CD14-positive monocyte (primary cell): ENCODE measurements around the gene LILRA2. TPM values are rescaled to one million over a fixed set of nuclear protein-coding genes. Genes with fewer than 3 reads are reported as not detected.
A peak's percentile ranks its signal among the peaks of the same experiment; 100 is the strongest.

Experiments used
- DNase-seq, 3 donors: peaks; one replicate each; pipeline ENCODE4 v3.0.0-alpha.2; 2011 to 2022
- H2AFZ ChIP-seq: 2 replicates; pipeline ENCODE4 v1.6.0; 2012; ENCODE audit warnings: mild to moderate bottlenecking, low read depth, low read length, inconsistent platforms; ENCODE audit not compliant: insufficient read depth, poor library complexity, severe bottlenecking
- H3K27ac ChIP-seq, 2 donors: 1 replicate in 1 of 2; 2 replicates in 1 of 2; pipeline ENCODE4 v1.5.1; 2012 to 2013; ENCODE audit warnings: low read length in 2 of 2, control low read depth in 1 of 2, inconsistent platforms in 1 of 2, low read depth in 1 of 2, mild to moderate bottlenecking in 1 of 2
- H3K27me3 ChIP-seq, 2 donors: one replicate each; pipeline versions ENCODE4 v1.6.0 to v1.6.1; 2011 to 2013; ENCODE audit warnings: low read length in 2 of 2; ENCODE audit not compliant: control insufficient read depth in 2 of 2, insufficient read depth in 2 of 2
- H3K36me3 ChIP-seq, 2 donors: replicated peaks in 1 of 2; 1 replicate in 1 of 2; 2 replicates in 1 of 2; pipeline versions ENCODE4 v1.5.1 to v1.6.1; 2012 to 2013; ENCODE audit warnings: low read length in 2 of 2, control low read depth in 1 of 2, inconsistent platforms in 1 of 2, mild to moderate bottlenecking in 1 of 2; ENCODE audit not compliant: insufficient read depth in 2 of 2, control insufficient read depth in 1 of 2
- H3K4me1 ChIP-seq, 2 donors: 1 replicate in 1 of 2; 2 replicates in 1 of 2; pipeline versions ENCODE4 v1.5.1 to v1.6.1; 2012 to 2013; ENCODE audit warnings: low read length in 2 of 2, control low read depth in 1 of 2, inconsistent platforms in 1 of 2, mild to moderate bottlenecking in 1 of 2, moderate library complexity in 1 of 2; ENCODE audit not compliant: insufficient read depth in 2 of 2, control insufficient read depth in 1 of 2
- H3K4me2 ChIP-seq: replicated peaks from 2 replicates; pipeline ENCODE3; 2012; ENCODE audit warnings: low read length, moderate library complexity, mild to moderate bottlenecking; ENCODE audit not compliant: poor library complexity, severe bottlenecking; ENCODE audit errors: extremely low read depth
- H3K4me3 ChIP-seq, 3 experiments: fragments of 200-600 bp in 1 of 3; sonication (generic) in 1 of 3; replicated peaks in 1 of 3; 1 replicate in 2 of 3; 2 replicates in 1 of 3; pipeline ENCODE4 v1.5.1; 2011 to 2013; ENCODE audit warnings: low read length in 3 of 3, mild to moderate bottlenecking in 3 of 3, control low read depth in 2 of 3, low read depth in 2 of 3, inconsistent platforms in 1 of 3, moderate library complexity in 1 of 3
- H3K79me2 ChIP-seq: 2 replicates; pipeline ENCODE4 v1.6.0; 2012; ENCODE audit warnings: mild to moderate bottlenecking, control low read depth, inconsistent platforms, low read length, moderate library complexity; ENCODE audit not compliant: insufficient read depth
- H3K9ac ChIP-seq: 2 replicates; pipeline ENCODE4 v1.6.0; 2017; ENCODE audit warnings: low read length, mild to moderate bottlenecking; ENCODE audit not compliant: insufficient read depth, poor library complexity, severe bottlenecking
- H3K9me3 ChIP-seq, 2 donors: replicated peaks in 1 of 2; 1 replicate in 1 of 2; 2 replicates in 1 of 2; pipeline versions ENCODE4 v1.5.1 to v1.6.1; 2012 to 2013; ENCODE audit warnings: low read length in 2 of 2, control low read depth in 1 of 2; ENCODE audit not compliant: control insufficient read depth in 1 of 2, insufficient read depth in 1 of 2
- H4K20me1 ChIP-seq: 2 replicates; pipeline ENCODE4 v1.6.0; 2012; ENCODE audit warnings: mild to moderate bottlenecking, low read length, control low read depth, moderate library complexity; ENCODE audit not compliant: insufficient read depth
- H3K27ac Mint-ChIP-seq, 7 donors: one replicate each; pipeline ENCODE4 v1.8.0; 2020; ENCODE audit warnings: mild to moderate bottlenecking in 7 of 7, mixed read lengths in 7 of 7, moderate library complexity in 6 of 7, inconsistent platforms in 2 of 7
- H3K27me3 Mint-ChIP-seq, 3 donors: one replicate each; pipeline ENCODE4 v1.8.0; 2021 to 2022; ENCODE audit warnings: low read depth in 3 of 3, mild to moderate bottlenecking in 3 of 3, mixed read lengths in 3 of 3, moderate library complexity in 3 of 3, inconsistent platforms in 1 of 3
- H3K36me3 Mint-ChIP-seq, 2 donors: one replicate each; pipeline ENCODE4 v1.8.0; 2020; ENCODE audit warnings: mixed read lengths in 2 of 2, inconsistent platforms in 1 of 2, mild to moderate bottlenecking in 1 of 2
- H3K4me1 Mint-ChIP-seq: one replicate; pipeline ENCODE4 v1.8.0; 2020; ENCODE audit warnings: mild to moderate bottlenecking, mixed read lengths
- H3K4me3 Mint-ChIP-seq, 2 donors: one replicate each; pipeline ENCODE4 v1.8.0; 2020; ENCODE audit warnings: mild to moderate bottlenecking in 2 of 2, mixed read lengths in 2 of 2, moderate library complexity in 1 of 2
- H3K9me3 Mint-ChIP-seq, 7 donors: one replicate each; pipeline ENCODE4 v1.8.0; 2020 to 2022; ENCODE audit warnings: mixed read lengths in 7 of 7, mild to moderate bottlenecking in 6 of 7, moderate library complexity in 6 of 7, inconsistent platforms in 2 of 7
- CTCF ChIP-seq: fragments of 200-600 bp; IDR thresholded peaks from one replicate; pipeline ENCODE4 v1.8.0; 2022; ENCODE audit warnings: antibody characterized with exemption, mild to moderate bottlenecking
- WGBS: methylation state at CpG from one replicate; pipeline ENCODE4 v1.1.5; 2013; ENCODE audit warnings: missing lambda C conversion rate; ENCODE audit not compliant: insufficient coverage; 5-methylcytosine and 5-hydroxymethylcytosine counted together
- intact Hi-C, 2 donors: fragments of 100-400 bp; cut with micrococcal nuclease; formaldehyde crosslinking; loops; one replicate each; pipeline versions ENCODE4 v1.15.0 to v1.15.1; 2023
- polyA plus RNA-seq, 3 donors: library from polyadenylated mRNA; depleted of rRNA in 1 of 3; unstranded in 2 of 3; stranded (reverse) in 1 of 3; fragments of 300-500 nt in 2 of 3; fragments of >200 nt in 1 of 3; fragmentation: Illumina TruSeq in 2 of 3; gene quantifications; 1 replicate in 2 of 3; 2 replicates in 1 of 3; pipeline ENCODE4 v1.2.3, GENCODE V29; 2012 to 2021

LILRA2 gene
- polyA plus RNA-seq, 3 donors = 333 to 451 (median 377) TPM

- Mint-ChIP-seq H3K4me3 (peak overlapping the region in 1 of 2 donors; percentile 32), H3K4me1 (peaks cover 12% of the 10 kb centered on the region), H3K9me3 (no peaks in the 10 kb centered on the region), H3K27me3 (peaks cover 13 to 19% (median 18%) of the 10 kb centered on the region in 3 donors), H3K36me3 (no peaks in the 10 kb centered on the region), H3K27ac (no peak overlapping the region)
- Histone ChIP-seq H3K4me1 (peaks cover 12% of the 10 kb centered on the region in 2 donors), H3K9ac (no peak overlapping the region), H4K20me1 (no peaks in the 10 kb centered on the region), H2AFZ (no peak overlapping the region), H3K4me3 (no peak overlapping the region), H3K36me3 (no peaks in the 10 kb centered on the region), H3K79me2 (no peaks in the 10 kb centered on the region), H3K4me2 (no peak overlapping the region), H3K27me3 (no peaks in the 10 kb centered on the region), H3K9me3 (no peaks in the 10 kb centered on the region), H3K27ac (no peak overlapping the region)
- no peak for DNase-seq
- intact Hi-C loops = no loop called here
- TF ChIP-seq CTCF = no peak
- WGBS = 98% methylated on average over 15 of the region's 15 CpGs
These were observed 20.7 kb upstream of the LILRA2 start for GRCh38 chr19:54552913-54553310.

- H3K4me3 Mint-ChIP-seq = no peak overlapping the region
- DNase-seq = no peak
- intact Hi-C loops = no loop called here
These were observed 19.6 kb upstream of the LILRA2 start for GRCh38 chr19:54554006-54554405.

More at GRCh38 chr19:54554006-54554405, 19.6 kb upstream of the LILRA2 start:
- Histone ChIP-seq H3K27ac (no peak overlapping the region), H4K20me1 (no peaks in the 10 kb centered on the region), H3K4me1 (peaks cover 12% of the 10 kb centered on the region in 2 donors), H2AFZ (no peak overlapping the region), H3K9me3 (no peaks in the 10 kb centered on the region), H3K4me2 (no peak overlapping the region), H3K27me3 (no peaks in the 10 kb centered on the region), H3K79me2 (no peaks in the 10 kb centered on the region), H3K36me3 (no peaks in the 10 kb centered on the region), H3K9ac (no peak overlapping the region), H3K4me3 (no peak overlapping the region)
- no peak overlapping the region for H3K27ac Mint-ChIP-seq
- H3K4me1 Mint-ChIP-seq = peaks cover 12% of the 10 kb centered on the region
- H3K27me3 Mint-ChIP-seq = peaks cover 15 to 19% (median 16%) of the 10 kb centered on the region in 3 donors
- 90% methylated on average over 2 of the region's 10 CpGs for WGBS
- TF ChIP-seq CTCF = no peak
- H3K36me3 Mint-ChIP-seq = no peaks in the 10 kb centered on the region
- H3K9me3 Mint-ChIP-seq = no peaks in the 10 kb centered on the region
